Thoracic aorta (tissue), 2 donors: ENCODE data around the gene C17orf67. TPM values are rescaled to one million over a fixed set of nuclear protein-coding genes. Genes with fewer than 3 reads are reported as not detected.

Source experiments
- ATAC-seq: fragments of 150-250 bp; one replicate; pipeline ENCODE4 v1.8.0; 2017; ENCODE audit warnings: low read depth; ENCODE audit not compliant: insufficient number of reproducible peaks, low FRiP score
- DNase-seq: peaks from one replicate; pipeline ENCODE4 v3.0.0-alpha.2; 2020; ENCODE audit warnings: low spot score
- H3K27ac ChIP-seq, 2 donors: fragments of 200-600 bp; sonication (generic); 1 replicate in 1 of 2; 2 replicates in 1 of 2; pipeline ENCODE4 v1.5.1; 2016; ENCODE audit warnings: mild to moderate bottlenecking in 2 of 2, moderate library complexity in 2 of 2
- H3K27me3 ChIP-seq: fragments of 200-600 bp; sonication (generic); replicated peaks from 2 replicates; pipeline ENCODE4 v1.6.0; 2016; ENCODE audit warnings: mild to moderate bottlenecking; ENCODE audit not compliant: insufficient read depth
- H3K36me3 ChIP-seq: fragments of 200-600 bp; sonication (generic); one replicate; pipeline ENCODE4 v1.5.1; 2016
- H3K4me1 ChIP-seq, 2 donors: fragments of 200-600 bp; sonication (generic); 1 replicate in 1 of 2; 2 replicates in 1 of 2; pipeline versions ENCODE4 v1.5.1 to v1.6.0; 2016; ENCODE audit warnings: low read depth in 2 of 2, mild to moderate bottlenecking in 1 of 2; ENCODE audit not compliant: control insufficient read depth in 1 of 2
- H3K4me3 ChIP-seq: fragments of 200-600 bp; sonication (generic); 2 replicates; pipeline ENCODE4 v1.5.1; 2016; ENCODE audit warnings: mild to moderate bottlenecking
- H3K9me3 ChIP-seq: fragments of 200-600 bp; sonication (generic); 2 replicates; pipeline ENCODE4 v1.5.1; 2016
- CTCF ChIP-seq: fragments of 200-600 bp; sonication (generic); IDR thresholded peaks from one replicate; pipeline ENCODE4 v1.5.1; 2019; ENCODE audit warnings: antibody characterized with exemption
- total RNA-seq, 2 donors: library from RNA; depleted of rRNA; stranded (reverse); fragments of >200 nt; gene quantifications; one replicate each; pipeline versions ENCODE4 v1.1.0 to v1.2.3, GENCODE V29; 2016

The C17orf67 gene
- total RNA-seq, 2 donors from 2014 or later, result 1.3 to 2.4 TPM

DNA sequence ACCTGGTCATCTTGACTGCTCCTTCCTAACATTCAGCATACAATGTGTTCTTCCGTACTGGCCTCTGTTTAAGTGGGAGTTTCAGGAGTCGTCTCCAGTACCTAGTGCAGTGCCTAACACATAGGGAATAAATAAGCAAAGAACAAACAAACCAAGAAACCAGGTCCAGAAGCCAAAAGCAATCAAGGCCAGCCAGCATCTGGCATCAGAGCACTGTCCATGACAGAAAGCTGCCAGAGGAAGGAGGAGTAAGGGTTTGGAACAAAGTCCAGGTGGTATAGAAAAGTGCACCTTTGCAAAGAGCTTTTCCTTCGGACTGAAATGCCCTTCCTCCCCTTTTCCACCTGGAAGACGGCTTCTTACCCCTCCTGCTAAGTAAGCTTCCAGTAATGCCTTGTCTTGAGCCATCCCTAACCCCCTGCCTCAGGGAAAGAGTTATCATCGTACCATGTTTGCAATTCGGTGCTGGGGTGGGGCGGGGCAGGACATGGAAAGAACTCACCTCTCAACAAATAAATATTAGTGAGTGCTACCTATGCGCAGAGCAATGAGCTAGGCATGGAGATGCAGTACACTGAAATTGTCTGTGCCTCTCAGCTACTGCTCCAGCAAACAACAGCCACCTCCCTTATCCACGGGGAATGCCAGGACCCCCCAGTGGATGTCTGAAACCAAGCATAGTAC, 47.6 kb downstream of the C17orf67 start:
- Histone ChIP-seq H3K9me3 (no peaks in the 10 kb centered on the region), H3K4me3 (no peak overlapping the region), H3K36me3 (no peaks in the 10 kb centered on the region), H3K4me1 (no peaks in the 10 kb centered on the region), H3K27ac (no peak overlapping the region), H3K27me3 (no peaks in the 10 kb centered on the region)
- no peak for TF ChIP-seq CTCF
- DNase-seq (no peak), ATAC-seq (no peak)

DNA sequence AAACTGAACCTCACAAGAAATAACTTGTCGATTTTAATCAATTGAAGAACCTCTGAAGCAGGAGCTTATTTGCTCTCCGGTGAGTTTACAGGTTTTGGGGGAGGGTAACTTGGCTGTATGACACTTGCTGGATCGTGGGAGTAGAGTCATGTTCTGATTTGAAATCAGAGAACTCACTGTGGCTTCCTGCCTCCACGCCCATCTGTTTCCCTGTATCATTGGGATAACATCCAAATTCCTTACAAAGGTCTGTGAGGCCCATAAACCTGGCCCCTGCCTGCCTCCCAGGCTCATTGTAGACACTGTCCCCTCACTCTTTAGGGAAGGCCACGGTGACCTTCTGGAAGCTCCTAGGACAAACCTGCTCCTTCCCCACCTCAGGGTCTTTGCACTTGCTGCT, 48.3 kb downstream of the C17orf67 start:
- H3K4me3 ChIP-seq, result no peak overlapping the region
- ATAC-seq (no peak), DNase-seq (no peak)
- no peak for TF ChIP-seq CTCF
- H3K9me3 ChIP-seq, result no peaks in the 10 kb centered on the region
- no peaks in the 10 kb centered on the region for H3K27me3 ChIP-seq
- H3K4me1 ChIP-seq, result no peaks in the 10 kb centered on the region
- no peak overlapping the region for H3K27ac ChIP-seq
- H3K36me3 ChIP-seq, result no peaks in the 10 kb centered on the region

- no peak overlapping the region for H3K4me3 ChIP-seq
- ATAC-seq, result no peak
- no peaks in the 10 kb centered on the region for H3K9me3 ChIP-seq
- no peak overlapping the region for H3K27ac ChIP-seq
- H3K27me3 ChIP-seq, result no peaks in the 10 kb centered on the region
- no peak for TF ChIP-seq CTCF
- no peaks in the 10 kb centered on the region for H3K4me1 ChIP-seq
- no peak for DNase-seq
- H3K36me3 ChIP-seq, result no peaks in the 10 kb centered on the region
These were observed 51.4 kb downstream of the C17orf67 start for GRCh38 chr17:56782338-56782737.

GRCh38 chr17:56781906-56782305, 51.8 kb downstream of the C17orf67 start:
- H3K9me3 ChIP-seq, result no peaks in the 10 kb centered on the region
- DNase-seq (no peak), ATAC-seq (no peak)
- H3K27me3 ChIP-seq, result no peaks in the 10 kb centered on the region
- H3K4me1 ChIP-seq, result no peaks in the 10 kb centered on the region
- H3K4me3 ChIP-seq, result no peak overlapping the region
- TF ChIP-seq CTCF, result no peak
- H3K27ac ChIP-seq, result no peak overlapping the region
- H3K36me3 ChIP-seq, result no peaks in the 10 kb centered on the region

- H3K4me1 ChIP-seq, result no peaks in the 10 kb centered on the region
- no peak overlapping the region for H3K27ac ChIP-seq
- no peaks in the 10 kb centered on the region for H3K36me3 ChIP-seq
- H3K9me3 ChIP-seq, result no peaks in the 10 kb centered on the region
- peak; percentile 3 for DNase-seq
- TF ChIP-seq CTCF, result peak; percentile 99
- ATAC-seq, result peak; percentile 64
- H3K27me3 ChIP-seq, result no peaks in the 10 kb centered on the region
- H3K4me3 ChIP-seq, result peak overlapping the region; percentile 67
These were observed 53.6 kb downstream of the C17orf67 start for GRCh38 chr17:56779898-56780777.
